ENCODE measurements around the gene TCTA. TPM values are rescaled to one million over a fixed set of nuclear protein-coding genes. Genes with fewer than 3 reads are reported as not detected.

Gene TCTA
- total and polyA plus RNA-seq, 8 donors = 10.3 to 39.8 (median 22.1) TPM; not detected in 1

GRCh38 chr3:49461443-49462171, 49.4 kb downstream of the TCTA start:
- H3K4me3 ChIP-seq = no peak overlapping the region
- peak overlapping the region; percentile 30 to 77 (median 67) for H3K27ac ChIP-seq
- TF ChIP-seq CTCF (IDR thresholded peaks at IDR 0.05) (no peak), POLR2A (IDR thresholded peaks at IDR 0.05) (no peak), POLR2AphosphoS5 (IDR thresholded peaks at IDR 0.05) (no peak), EP300 (IDR thresholded peaks at IDR 0.05) (no peak)
- H3K4me1 ChIP-seq = peaks cover 25 to 53% (median 31%) of the 10 kb centered on the region in 4 donors
- intact Hi-C loops (cut with DNase I; ENCODE audit: low total_unique reads) = no loop called here
- H3K27me3 ChIP-seq = no peaks in the 10 kb centered on the region
- H3K9me3 ChIP-seq = no peaks in the 10 kb centered on the region
- no peaks in the 10 kb centered on the region for H3K36me3 ChIP-seq
- 11 to 38% (median 27%) methylated on average over 1 of the region's 1 CpG for WGBS, 5 donors
- peak in 1 of 2 donors; percentile 61 for DNase-seq

GRCh38 chr3:49462222-49462621, 50.0 kb downstream of the TCTA start:
- DNase-seq = no peak
- Histone ChIP-seq H3K4me1 (peaks cover 31 to 59% (median 35%) of the 10 kb centered on the region in 4 donors), H3K36me3 (no peaks in the 10 kb centered on the region), H3K27me3 (no peaks in the 10 kb centered on the region), H3K9me3 (no peaks in the 10 kb centered on the region), H3K4me3 (no peak overlapping the region), H3K27ac (peak overlapping the region; percentile 30 to 77 (median 67))
- intact Hi-C loops (cut with DNase I; ENCODE audit: low total_unique reads) = no loop called here
- WGBS, 5 donors = 44 to 60% (median 52%) methylated on average over 3 of the region's 3 CpGs
- TF ChIP-seq CTCF (IDR thresholded peaks at IDR 0.05) (no peak), EP300 (IDR thresholded peaks at IDR 0.05) (no peak), POLR2A (IDR thresholded peaks at IDR 0.05) (no peak), POLR2AphosphoS5 (IDR thresholded peaks at IDR 0.05) (no peak)

- Histone ChIP-seq H3K9me3 (no peaks in the 10 kb centered on the region), H3K4me3 (no peak overlapping the region), H3K27me3 (no peaks in the 10 kb centered on the region), H3K36me3 (no peaks in the 10 kb centered on the region), H3K4me1 (peaks cover 43 to 72% (median 53%) of the 10 kb centered on the region in 4 donors), H3K27ac (peak overlapping the region; percentile 81 to 99 (median 83))
- WGBS, 5 donors = 47 to 69% (median 52%) methylated on average over 18 of the region's 18 CpGs
- TF ChIP-seq POLR2AphosphoS5 (IDR thresholded peaks at IDR 0.05) = peak in 2 of 3 donors; percentile 19 to 62
- no peak for TF ChIP-seq POLR2A (IDR thresholded peaks at IDR 0.05)
- no peak for TF ChIP-seq CTCF (IDR thresholded peaks at IDR 0.05)
- peak; percentile 72 to 87 for DNase-seq
- intact Hi-C loops (cut with DNase I; ENCODE audit: low total_unique reads) = no loop called here
These were observed 53.2 kb downstream of the TCTA start for GRCh38 chr3:49465270-49466034.

Other genes starting within 250 kb of the TCTA start
- 10 to 100 TPM in 3 of 5 donors, 1 to 10 TPM in 2; 2.3 to 22.6 (median 12.9) TPM for gene CCDC71, start 246.1 kb upstream of the TCTA start, total RNA-seq
- gene CCDC71, start 246.1 kb upstream of the TCTA start, polyA plus RNA-seq = 10 to 100 TPM; 11.4 to 15.6 (median 12.6) TPM
- gene KLHDC8B, start 240.8 kb upstream of the TCTA start, total RNA-seq = 10 to 100 TPM; 11.6 to 41.1 (median 20.6) TPM
- 10 to 100 TPM; 15.2 to 37.7 (median 17.6) TPM for gene KLHDC8B, start 240.8 kb upstream of the TCTA start, polyA plus RNA-seq
- gene C3orf62, start 135.2 kb upstream of the TCTA start, total RNA-seq = 10 to 100 TPM in 1 of 5 donors, 1 to 10 TPM in 4; 2.7 to 32.7 (median 3.9) TPM
- 1 to 10 TPM; 1.7 to 7.6 (median 2.5) TPM for gene C3orf62, start 135.2 kb upstream of the TCTA start, polyA plus RNA-seq
- gene USP4, start 72.4 kb upstream of the TCTA start, total RNA-seq = 100 to 1,000 TPM in 2 of 5 donors, 10 to 100 TPM in 3; 21.9 to 123 (median 29.9) TPM
- 10 to 100 TPM; 22.7 to 25.8 (median 22.9) TPM for gene USP4, start 72.4 kb upstream of the TCTA start, polyA plus RNA-seq
- 100 to 1,000 TPM in 3 of 5 donors, 10 to 100 TPM in 2; 58.4 to 350 (median 155) TPM for gene GPX1, start 54.1 kb upstream of the TCTA start, total RNA-seq
- 100 to 1,000 TPM; 344 to 452 (median 355) TPM for gene GPX1, start 54.1 kb upstream of the TCTA start, polyA plus RNA-seq
- gene RHOA, start 447 bp upstream of the TCTA start, total RNA-seq = 100 to 1,000 TPM; 107 to 380 (median 374) TPM
- gene RHOA, start 447 bp upstream of the TCTA start, polyA plus RNA-seq = 100 to 1,000 TPM; 218 to 461 (median 340) TPM
- gene AMT, start 10.1 kb downstream of the TCTA start, total RNA-seq = 10 to 100 TPM in 4 of 5 donors, 1 to 10 TPM in 1; 4.5 to 27.8 (median 14.7) TPM
- gene AMT, start 10.1 kb downstream of the TCTA start, polyA plus RNA-seq = 10 to 100 TPM in 1 of 3 donors, 1 to 10 TPM in 2; 6.9 to 15.0 (median 8.4) TPM
- 10 to 100 TPM in 3 of 5 donors, 1 to 10 TPM in 2; 2.3 to 19.7 (median 10.6) TPM for gene NICN1, start 16.9 kb downstream of the TCTA start, total RNA-seq
- gene NICN1, start 16.9 kb downstream of the TCTA start, polyA plus RNA-seq = 1 to 10 TPM; 3.5 to 7.3 (median 4.5) TPM
- gene DAG1, start 57.8 kb downstream of the TCTA start, total RNA-seq = 100 to 1,000 TPM in 1 of 5 donors, 10 to 100 TPM in 4; 29.8 to 144 (median 67.5) TPM
- 10 to 100 TPM in 2 of 3 donors, 1 to 10 TPM in 1; 4.1 to 21.9 (median 13.1) TPM for gene DAG1, start 57.8 kb downstream of the TCTA start, polyA plus RNA-seq
- 1 to 10 TPM in 3 of 5 donors, under 1 TPM in 1, not detected in 1; 0.37 to 4.5 (median 1.5) TPM for gene BSN, start 142.1 kb downstream of the TCTA start, total RNA-seq
- under 1 TPM in 2 of 3 donors, not detected in 1; 0.03 to 0.06 TPM for gene BSN, start 142.1 kb downstream of the TCTA start, polyA plus RNA-seq

Data from stomach (tissue), 9 donors.